H1 (cell line): ENCODE results near the gene TNNT3. TPM values are rescaled to one million over a fixed set of nuclear protein-coding genes. Genes with fewer than 3 reads are reported as not detected.
"Not testable (repeated sequence)": the region's sequence is repeated elsewhere in the genome, so short reads cannot be mapped to it uniquely, and the experiment has no call there.

Experiments
- CTCF ChIA-PET: fragments of 300-600 bp; sonication (Branson Sonifier 250); formaldehyde crosslinking; loops from one replicate; lab custom pipeline; 2021; ENCODE audit not compliant: partially characterized antibody; lab: Charles Lee
- POLR2A ChIA-PET: fragments of 300-600 bp; sonication (Branson Sonifier 250); formaldehyde crosslinking; loops from one replicate; lab custom pipeline; 2021; ENCODE audit warnings: inconsistent platforms; ENCODE audit not compliant: partially characterized antibody; lab: Charles Lee
- DNase-seq, 2 experiments: peaks; one replicate each; pipeline versions ENCODE4 v3.0.0 to v3.0.0-alpha.2; 2010 to 2022; ENCODE audit warnings: low spot score in 2 of 2, low read depth in 1 of 2, mixed read lengths in 1 of 2
- FAIRE-seq: peaks from 2 replicates; lab custom pipeline; 2011; peaks lifted over from hg19 to GRCh38; lab: Jason Lieb, UNC
- H2AFZ ChIP-seq: 2 replicates; pipeline ENCODE4 v1.8.1; 2012; ENCODE audit warnings: low read length, inconsistent platforms
- H2AK5ac ChIP-seq: 2 replicates; pipeline ENCODE4 v1.6.1; 2013; ENCODE audit warnings: low read depth, low read length
- H2BK120ac ChIP-seq: replicated peaks from 2 replicates; pipeline ENCODE3; 2013; ENCODE audit warnings: low read depth, low read length, inconsistent platforms
- H2BK12ac ChIP-seq: 2 replicates; pipeline ENCODE4 v1.6.1; 2013; ENCODE audit warnings: low read depth, low read length
- H2BK15ac ChIP-seq: 2 replicates; pipeline ENCODE4 v1.6.1; 2013; ENCODE audit warnings: low read length
- H2BK20ac ChIP-seq: 2 replicates; pipeline ENCODE4 v1.6.1; 2013; ENCODE audit warnings: low read length
- H2BK5ac ChIP-seq: 2 replicates; pipeline ENCODE4 v1.6.1; 2013; ENCODE audit warnings: low read depth, low read length
- H3K14ac ChIP-seq: 2 replicates; pipeline ENCODE4 v1.6.1; 2013; ENCODE audit warnings: inconsistent platforms; ENCODE audit not compliant: insufficient read length
- H3K18ac ChIP-seq: 2 replicates; pipeline ENCODE4 v1.6.1; 2013; ENCODE audit warnings: low read length; ENCODE audit errors: extremely low read depth
- H3K23ac ChIP-seq: 2 replicates; pipeline ENCODE4 v1.6.1; 2013; ENCODE audit warnings: inconsistent platforms; ENCODE audit not compliant: insufficient read length
- H3K23me2 ChIP-seq: 2 replicates; pipeline ENCODE4 v1.6.1; 2013; ENCODE audit warnings: low read depth, low read length
- H3K27ac ChIP-seq: 2 replicates; pipeline ENCODE4 v1.6.1; 2011; ENCODE audit warnings: low read depth, low read length, inconsistent platforms
- H3K27me3 ChIP-seq, 4 experiments: replicated peaks in 1 of 4; 1 replicate in 1 of 4; 2 replicates in 3 of 4; pipeline versions ENCODE4 v1.6.1 to v1.8.1; 2011 to 2013; ENCODE audit warnings: low read length in 3 of 4, mild to moderate bottlenecking in 3 of 4, inconsistent platforms in 2 of 4, mixed read lengths in 2 of 4, moderate library complexity in 1 of 4; ENCODE audit not compliant: control insufficient read depth in 3 of 4, insufficient read depth in 3 of 4; ENCODE audit errors: extremely low read depth in 1 of 4
- H3K36me3 ChIP-seq, 4 experiments: 2 replicates each; pipeline versions ENCODE4 v1.6.1 to v1.8.1; 2011 to 2013; ENCODE audit warnings: mild to moderate bottlenecking in 4 of 4, low read length in 3 of 4, moderate library complexity in 2 of 4, control low read depth in 1 of 4, inconsistent platforms in 1 of 4; ENCODE audit not compliant: insufficient read depth in 4 of 4, control insufficient read depth in 2 of 4
- H3K4ac ChIP-seq: replicated peaks from 2 replicates; pipeline ENCODE3; 2013; ENCODE audit warnings: low read length, low read depth, mixed read lengths, inconsistent platforms; ENCODE audit not compliant: insufficient read length
- H3K4me1 ChIP-seq, 4 experiments: replicated peaks in 1 of 4; 1 replicate in 1 of 4; 2 replicates in 3 of 4; pipeline versions ENCODE4 v1.6.1 to v1.8.1; 2011 to 2013; ENCODE audit warnings: low read length in 3 of 4, inconsistent platforms in 2 of 4, mixed read lengths in 1 of 4; ENCODE audit not compliant: insufficient read depth in 4 of 4, control insufficient read depth in 3 of 4
- H3K4me2 ChIP-seq, 2 experiments: 2 replicates each; pipeline versions ENCODE4 v1.6.1 to v1.8.1; 2011 to 2013; ENCODE audit warnings: low read depth in 2 of 2, low read length in 2 of 2, control low read depth in 1 of 2, inconsistent platforms in 1 of 2, mild to moderate bottlenecking in 1 of 2; ENCODE audit not compliant: insufficient read depth in 1 of 2
- H3K4me3 ChIP-seq, 4 experiments: fragments of 200-600, 300-600 bp in 1 of 4; sonication (generic), shearing (Covaris generic), sonication (Bioruptor Twin) in 1 of 4; 2 replicates each; pipeline versions ENCODE4 v1.5.1 to v1.8.1; 2011 to 2016; ENCODE audit warnings: low read length in 4 of 4, low read depth in 3 of 4, control low read depth in 2 of 4, inconsistent platforms in 2 of 4, mild to moderate bottlenecking in 2 of 4, mixed read lengths in 1 of 4, moderate library complexity in 1 of 4; ENCODE audit not compliant: insufficient read depth in 2 of 4; ENCODE audit errors: extremely low read depth in 1 of 4
- H3K56ac ChIP-seq: replicated peaks from 2 replicates; pipeline ENCODE3; 2013; ENCODE audit warnings: low read depth, mild to moderate bottlenecking, mixed read lengths, low read length, inconsistent platforms; ENCODE audit not compliant: insufficient read length
- H3K79me1 ChIP-seq: 2 replicates; pipeline ENCODE4 v1.6.1; 2013; ENCODE audit warnings: low read depth, low read length, control low read depth
- H3K79me2 ChIP-seq, 2 experiments: 2 replicates each; pipeline versions ENCODE4 v1.6.1 to v1.8.1; 2012 to 2013; ENCODE audit warnings: low read length in 2 of 2, mild to moderate bottlenecking in 2 of 2, inconsistent platforms in 1 of 2; ENCODE audit not compliant: insufficient read depth in 2 of 2, control insufficient read depth in 1 of 2
- H3K9ac ChIP-seq, 4 experiments: replicated peaks in 1 of 4; 1 replicate in 1 of 4; 2 replicates in 3 of 4; pipeline versions ENCODE4 v1.6.1 to v1.8.1; 2011 to 2013; ENCODE audit warnings: low read depth in 3 of 4, low read length in 3 of 4, control low read depth in 2 of 4, mild to moderate bottlenecking in 2 of 4, moderate library complexity in 2 of 4, inconsistent platforms in 1 of 4; ENCODE audit errors: extremely low read depth in 1 of 4
- H3K9me3 ChIP-seq, 2 experiments: 2 replicates each; pipeline versions ENCODE4 v1.6.1 to v1.8.1; 2012 to 2013; ENCODE audit warnings: mild to moderate bottlenecking in 2 of 2, moderate library complexity in 2 of 2, control low read depth in 1 of 2, inconsistent platforms in 1 of 2, low read depth in 1 of 2, low read length in 1 of 2, mixed read lengths in 1 of 2; ENCODE audit not compliant: insufficient read depth in 2 of 2
- H4K20me1 ChIP-seq, 2 experiments: replicated peaks in 1 of 2; 2 replicates each; pipeline versions ENCODE3 to v1.8.1; 2011 to 2013; ENCODE audit warnings: inconsistent platforms in 2 of 2, low read length in 2 of 2, mild to moderate bottlenecking in 1 of 2; ENCODE audit not compliant: insufficient read depth in 2 of 2, control insufficient read depth in 1 of 2
- H4K5ac ChIP-seq: 2 replicates; pipeline ENCODE4 v1.6.1; 2013; ENCODE audit warnings: low read length, low read depth, mixed read lengths, inconsistent platforms; ENCODE audit not compliant: insufficient read length
- H4K8ac ChIP-seq: 2 replicates; pipeline ENCODE4 v1.8.0; 2013; ENCODE audit warnings: mild to moderate bottlenecking, moderate library complexity, low read length, inconsistent platforms; ENCODE audit not compliant: insufficient read depth; ENCODE audit errors: extremely low read depth
- H4K91ac ChIP-seq: replicated peaks from 2 replicates; pipeline ENCODE3; 2013; ENCODE audit warnings: low read length, mixed read lengths, inconsistent platforms; ENCODE audit not compliant: insufficient read length
- ASH2L ChIP-seq: fragments of 200-600, 300-600 bp; sonication (generic); IDR thresholded peaks from one replicate; pipeline ENCODE4 v1.7.1; 2017; ENCODE audit warnings: low read length
- BACH1 ChIP-seq: IDR thresholded peaks from 2 replicates; pipeline ENCODE4 v1.6.1; 2012; ENCODE audit warnings: low read length, improper control_type of control experiment
- BRCA1 ChIP-seq: IDR thresholded peaks from 2 replicates; pipeline ENCODE4 v1.6.1; 2012; ENCODE audit warnings: low read depth, low read length, improper control_type of control experiment
- CHD2 ChIP-seq: IDR thresholded peaks from 2 replicates; pipeline ENCODE4 v1.6.1; 2012; ENCODE audit warnings: low read length, improper control_type of control experiment
- JUND ChIP-seq: IDR thresholded peaks from 2 replicates; pipeline ENCODE4 v1.6.1; 2011; ENCODE audit warnings: mild to moderate bottlenecking, improper control_type of control experiment, low read length
- NRF1 ChIP-seq: IDR thresholded peaks from 2 replicates; pipeline ENCODE4 v1.6.1; 2011; ENCODE audit warnings: mild to moderate bottlenecking, low read depth, low read length, improper control_type of control experiment
- TAF1 ChIP-seq: IDR thresholded peaks from 2 replicates; pipeline ENCODE4 v1.6.1; 2011; ENCODE audit warnings: mild to moderate bottlenecking, low read depth, low read length
- TEAD4 ChIP-seq: IDR thresholded peaks from 2 replicates; pipeline ENCODE4 v1.6.1; 2012; ENCODE audit warnings: low read depth, low read length, inconsistent platforms, mixed read lengths
- WGBS, 2 experiments: shearing (Covaris generic) in 1 of 2; methylation state at CpG; one replicate each; pipeline versions ENCODE4 v1.1.6 to v1.1.7; 2013 to 2015; ENCODE audit warnings: low lambda C conversion rate in 2 of 2, mixed read lengths in 2 of 2, inconsistent platforms in 1 of 2, low coverage in 1 of 2, missing lambda C conversion rate in 1 of 2; ENCODE audit not compliant: insufficient replicate concordance in 2 of 2, insufficient coverage in 1 of 2, insufficient read length in 1 of 2; ENCODE audit errors: extremely low coverage in 1 of 2, missing lambda C conversion rate in 1 of 2; 5-methylcytosine and 5-hydroxymethylcytosine counted together
- polyA plus RNA-seq, 7 experiments: library from polyadenylated mRNA; depleted of rRNA in 3 of 7; stranded (reverse) in 5 of 7; unstranded in 2 of 7; fragments of >200 nt in 5 of 7; fragments of 200-250 nt in 2 of 7; gene quantifications; 1 replicate in 5 of 7; 2 replicates in 1 of 7; 4 replicates in 1 of 7; pipeline versions ENCODE4 v1.2.1 to v1.2.3, GENCODE V29; 2011 to 2013; ENCODE audit warnings: missing spikeins in 2 of 7, mixed read lengths in 2 of 7
- total RNA-seq: library from RNA; stranded (reverse); fragmentation: NEBNext Ultra II Directional; extraction: Animal tissue kit (Norgen Biotek cat#: 25700); gene quantifications from 2 replicates; pipeline ENCODE4 v1.2.1, GENCODE V29; 2021
- TF ChIP-seq, protein P1 (sequence below): IDR thresholded peaks from 2 replicates; pipeline ENCODE4 v1.6.1; 2012; ENCODE audit warnings: low read length, inconsistent platforms
- TF ChIP-seq, protein P2 (sequence below): IDR thresholded peaks from 2 replicates; pipeline ENCODE4 v1.6.1; 2012; ENCODE audit warnings: inconsistent platforms

TNNT3 gene
- total and polyA plus RNA-seq, 2 of the 8 experiments (the other 6 are each of a cell fraction or from before 2014, with no cell fraction given) = not detected

DNA sequence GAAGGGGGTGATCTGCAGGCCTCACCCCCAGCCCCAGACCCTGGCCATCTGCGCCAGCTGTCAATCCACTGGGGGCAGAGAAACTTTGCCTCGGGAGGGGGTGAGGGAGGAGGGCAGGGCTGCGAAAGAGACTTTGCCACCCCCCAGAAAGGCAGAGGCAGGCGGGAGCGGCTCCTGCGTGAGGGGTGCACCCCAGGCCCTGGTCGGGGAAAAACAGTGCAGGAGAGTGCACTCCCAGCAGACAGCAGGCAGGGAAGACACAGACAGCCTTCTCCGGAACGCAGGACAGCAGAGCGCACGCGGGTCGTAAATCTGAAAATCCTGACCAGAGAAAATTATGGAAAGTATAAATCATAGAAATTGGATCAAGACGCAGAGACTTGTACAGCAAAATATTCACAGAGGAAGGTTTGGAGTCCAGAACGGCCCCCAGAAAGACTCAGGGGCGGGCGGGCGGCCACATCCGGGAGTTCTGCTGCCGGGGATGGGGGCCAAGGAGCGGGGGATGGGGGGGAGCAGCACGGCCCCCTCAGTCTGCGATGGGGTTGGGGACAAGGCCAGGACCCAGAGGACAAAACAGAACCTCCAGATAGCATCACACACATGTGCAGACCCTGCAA is 19.6 kb downstream of the TNNT3 start (continued):
- TF ChIP-seq, protein P1, sequence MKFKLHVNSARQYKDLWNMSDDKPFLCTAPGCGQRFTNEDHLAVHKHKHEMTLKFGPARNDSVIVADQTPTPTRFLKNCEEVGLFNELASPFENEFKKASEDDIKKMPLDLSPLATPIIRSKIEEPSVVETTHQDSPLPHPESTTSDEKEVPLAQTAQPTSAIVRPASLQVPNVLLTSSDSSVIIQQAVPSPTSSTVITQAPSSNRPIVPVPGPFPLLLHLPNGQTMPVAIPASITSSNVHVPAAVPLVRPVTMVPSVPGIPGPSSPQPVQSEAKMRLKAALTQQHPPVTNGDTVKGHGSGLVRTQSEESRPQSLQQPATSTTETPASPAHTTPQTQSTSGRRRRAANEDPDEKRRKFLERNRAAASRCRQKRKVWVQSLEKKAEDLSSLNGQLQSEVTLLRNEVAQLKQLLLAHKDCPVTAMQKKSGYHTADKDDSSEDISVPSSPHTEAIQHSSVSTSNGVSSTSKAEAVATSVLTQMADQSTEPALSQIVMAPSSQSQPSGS = no peak
- TF ChIP-seq NRF1 (no peak), JUND (no peak), CHD2 (no peak), BRCA1 (no peak), TAF1 (no peak), TEAD4 (no peak), BACH1 (no peak), ASH2L (no peak)
- TF ChIP-seq, protein P2, sequence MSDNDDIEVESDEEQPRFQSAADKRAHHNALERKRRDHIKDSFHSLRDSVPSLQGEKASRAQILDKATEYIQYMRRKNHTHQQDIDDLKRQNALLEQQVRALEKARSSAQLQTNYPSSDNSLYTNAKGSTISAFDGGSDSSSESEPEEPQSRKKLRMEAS = no peak

DNA sequence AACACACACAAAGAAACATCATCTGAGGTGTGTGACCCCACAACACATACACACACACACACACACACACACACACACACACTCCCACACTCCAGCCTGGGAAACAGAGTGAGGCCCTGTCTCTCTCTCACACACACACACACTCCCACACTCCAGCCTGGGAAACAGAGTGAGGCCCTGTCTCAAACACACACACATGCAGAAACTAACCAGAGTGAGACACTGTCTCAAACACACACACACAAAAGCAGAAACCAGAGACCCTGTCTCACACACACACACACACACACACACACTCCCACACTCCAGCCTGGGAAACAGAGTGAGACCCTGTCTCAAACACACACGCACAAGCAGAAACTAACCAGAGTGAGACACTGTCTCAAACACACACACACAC is 20.3 kb downstream of the TNNT3 start:
- CTCF ChIA-PET, H3K79me2 ChIP-seq, H4K5ac ChIP-seq, H3K23ac ChIP-seq, H3K27me3 ChIP-seq, POLR2A ChIA-PET, H4K20me1 ChIP-seq, H3K18ac ChIP-seq, H2AFZ ChIP-seq, H3K4me2 ChIP-seq, H3K4me3 ChIP-seq, H2BK5ac ChIP-seq, H2BK15ac ChIP-seq, H4K8ac ChIP-seq, H3K4ac ChIP-seq, H3K14ac ChIP-seq, H3K9me3 ChIP-seq, H4K91ac ChIP-seq, H3K36me3 ChIP-seq, H3K79me1 ChIP-seq, H3K9ac ChIP-seq, H3K56ac ChIP-seq, H3K4me1 ChIP-seq, H2BK120ac ChIP-seq, H2BK20ac ChIP-seq, DNase-seq, H3K23me2 ChIP-seq, H2AK5ac ChIP-seq, H3K27ac ChIP-seq: not testable (repeated sequence)
- peak; percentile 72 for FAIRE-seq
- H2BK12ac ChIP-seq = 0 out of 2 replicates have a peak overlapping the region, but pooled peaks have one; percentile 27
- WGBS, 2 experiments = 100% methylated on average over 1 of the region's 1 CpG; no CpG with 5 or more reads in 1 of the 2 experiments
